HG03378 (cell line): ENCODE data around the gene COMP.

Experiments
- ATAC-seq: cut with Tn5 transposase; IDR thresholded peaks from one replicate; pipeline ENCODE4 v1.9.1; 2021; ENCODE audit warnings: mild to moderate bottlenecking, moderate library complexity; ENCODE audit not compliant: unreplicated experiment

The COMP gene

GRCh38 chr19:18770663-18771327, 20.3 kb downstream of the COMP start:
- no peak for ATAC-seq

GRCh38 chr19:18769989-18770528, 21.0 kb downstream of the COMP start:
- ATAC-seq = no peak

DNA sequence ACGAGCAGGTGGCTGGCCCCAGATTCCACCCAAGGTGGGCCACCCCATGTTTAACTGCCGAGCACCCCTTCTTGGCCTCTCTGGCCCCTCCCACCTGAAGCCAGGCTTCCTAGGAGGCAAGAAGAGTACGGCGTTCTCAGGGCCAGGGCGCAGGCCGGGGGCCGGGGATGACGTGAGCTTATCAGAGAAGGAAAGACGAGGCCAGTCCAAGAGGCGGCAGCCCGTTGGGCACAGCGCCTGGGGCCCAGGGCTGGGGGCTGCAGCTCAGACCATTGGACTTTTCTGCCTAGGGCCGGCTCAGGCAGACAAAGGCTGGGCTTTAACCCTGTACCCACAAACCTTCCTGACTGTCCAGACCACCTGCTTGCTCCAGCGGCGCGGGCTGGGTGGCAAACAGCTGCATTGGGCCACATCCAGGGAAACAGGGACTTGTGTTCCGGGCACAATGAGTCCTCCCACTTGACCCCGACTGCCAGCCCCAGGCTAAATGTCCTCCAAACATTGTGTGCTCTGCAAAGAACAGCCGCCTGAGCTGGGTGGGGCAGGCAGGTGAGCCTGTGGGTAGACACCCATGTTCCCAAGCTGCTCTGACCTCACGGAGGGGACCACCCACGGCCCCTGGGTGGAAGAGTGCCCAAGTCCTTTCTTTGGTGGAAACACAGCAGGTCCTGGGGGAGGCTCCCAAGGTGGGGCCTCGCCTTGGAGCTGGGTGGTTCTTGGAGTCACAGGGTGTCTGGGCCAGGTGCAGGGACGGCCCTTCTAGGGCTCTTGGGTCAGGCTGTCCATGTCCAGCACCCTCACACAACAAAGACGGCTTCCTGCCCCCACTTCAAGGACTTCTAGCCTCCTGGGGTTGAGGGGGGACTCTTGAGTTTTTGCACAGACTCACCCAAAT, 21.9 kb downstream of the COMP start:
- no peak for ATAC-seq

DNA sequence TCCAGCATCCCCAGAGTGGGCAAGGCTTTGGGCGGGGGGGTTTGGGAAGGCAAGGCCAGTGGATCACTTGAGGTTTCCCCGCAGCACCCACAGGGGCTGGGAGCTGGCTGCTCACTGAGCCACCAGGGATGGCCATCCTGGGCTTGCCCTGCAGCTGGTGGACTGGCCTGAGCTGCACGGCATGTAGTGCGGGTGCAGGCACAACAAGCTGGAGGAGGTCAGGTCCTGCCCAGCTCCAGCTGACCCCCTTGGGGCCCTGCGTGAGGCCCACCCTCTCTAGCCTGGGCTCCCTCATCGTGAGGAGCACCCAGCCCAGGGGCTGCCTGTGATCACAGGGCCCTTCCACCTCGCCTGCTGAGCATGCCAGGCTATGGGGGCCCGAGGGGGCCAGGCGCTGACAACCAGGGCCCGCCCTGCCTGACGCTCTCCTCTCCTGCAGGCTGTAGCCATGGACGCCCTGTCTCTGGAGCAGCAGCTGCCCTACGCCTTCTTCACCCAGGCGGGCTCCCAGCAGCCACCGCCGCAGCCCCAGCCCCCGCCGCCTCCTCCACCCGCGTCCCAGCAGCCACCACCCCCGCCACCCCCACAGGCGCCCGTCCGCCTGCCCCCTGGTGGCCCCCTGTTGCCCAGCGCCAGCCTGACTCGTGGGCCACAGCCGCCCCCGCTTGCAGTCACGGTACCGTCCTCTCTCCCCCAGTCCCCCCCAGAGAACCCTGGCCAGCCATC, 22.9 kb downstream of the COMP start:
- ATAC-seq = no peak

GRCh38 chr19:18765224-18765623, 25.9 kb downstream of the COMP start:
- ATAC-seq = no peak

- ATAC-seq = no peak
Observed at GRCh38 chr19:18764591-18765051, 26.5 kb downstream of the COMP start.

GRCh38 chr19:18763674-18764590, 27.2 kb downstream of the COMP start:
- ATAC-seq = no peak

DNA sequence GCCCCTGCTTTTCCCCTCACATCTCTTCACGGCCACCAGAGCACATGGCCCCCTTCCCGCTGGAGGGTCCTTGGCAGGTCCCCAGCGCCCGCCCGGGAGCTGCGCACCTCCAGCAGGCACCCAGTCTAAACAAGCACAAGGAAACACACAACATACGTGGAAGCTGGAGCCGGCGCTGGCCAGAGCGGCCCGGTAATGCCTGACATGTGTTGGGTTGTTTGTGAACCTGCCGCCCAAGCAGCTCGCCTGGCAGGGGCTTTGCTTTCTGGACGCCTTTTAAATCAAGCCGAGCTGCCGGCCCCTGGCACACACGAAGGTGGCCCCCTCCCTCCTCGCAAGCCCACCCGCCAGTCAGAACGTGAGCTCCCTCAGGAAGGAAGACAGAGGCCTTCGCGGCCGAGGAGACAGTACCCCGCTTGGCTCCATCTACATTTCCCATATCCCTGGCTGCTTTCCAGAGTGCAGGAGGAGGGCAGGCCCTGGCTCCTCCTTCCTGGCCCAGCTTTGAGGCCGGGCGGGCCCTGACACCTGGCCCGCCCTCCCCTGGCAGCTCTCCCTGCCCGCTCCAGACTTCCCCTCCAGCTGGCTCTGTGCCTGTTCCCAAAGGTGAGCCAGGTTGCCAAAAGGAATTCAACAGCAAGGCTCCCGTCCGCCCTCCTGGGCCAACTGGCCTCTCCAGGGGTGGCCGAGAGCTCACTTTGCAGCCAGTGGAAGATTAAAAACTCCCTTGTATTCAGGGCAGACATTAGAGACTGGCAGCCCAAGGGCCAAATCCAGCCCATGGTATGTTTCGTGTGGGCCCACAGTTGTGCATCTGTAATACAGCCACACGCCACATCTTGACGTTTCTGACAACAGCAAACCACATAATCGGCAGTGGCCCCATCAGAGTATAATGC, 28.7 kb downstream of the COMP start:
- ATAC-seq = no peak

GRCh38 chr19:18761531-18762110, 29.5 kb downstream of the COMP start:
- no peak for ATAC-seq

- ATAC-seq = no peak
Observed at GRCh38 chr19:18760440-18761383, 30.4 kb downstream of the COMP start.

GRCh38 chr19:18759995-18760426, 31.1 kb downstream of the COMP start:
- no peak for ATAC-seq

DNA sequence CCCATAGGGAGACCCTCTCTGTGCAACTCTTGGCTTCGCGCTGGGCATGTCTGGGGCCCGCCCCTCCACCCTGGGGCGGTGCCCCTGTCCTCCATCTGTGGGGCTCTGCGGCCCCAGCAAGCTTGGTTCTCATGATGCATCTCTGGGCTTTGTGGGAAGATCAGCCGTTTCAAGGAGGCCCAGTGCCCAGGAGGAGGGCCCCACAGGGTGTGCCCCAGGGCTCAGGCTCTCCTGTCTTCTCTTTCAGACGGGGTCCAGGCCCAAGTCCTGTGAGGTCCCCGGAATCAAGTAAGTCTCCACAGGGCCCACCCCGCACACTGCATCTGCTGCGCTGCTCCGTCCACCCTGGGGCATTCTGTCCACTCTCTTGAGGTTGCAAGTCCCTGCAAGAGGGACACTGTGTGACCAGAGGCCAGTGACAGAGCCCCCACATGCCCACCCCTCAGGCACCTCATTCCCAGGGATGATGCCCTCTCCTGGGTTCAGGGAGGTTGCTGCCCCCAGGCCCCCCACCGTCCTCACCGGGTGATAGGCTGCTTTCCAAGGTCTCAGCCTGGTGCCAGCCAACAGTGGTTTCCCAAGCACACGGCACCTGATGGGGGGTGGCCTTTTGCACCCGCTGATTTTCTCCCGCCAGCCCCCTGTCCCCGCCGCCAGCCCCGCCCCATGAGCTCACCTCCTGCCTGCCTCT, 31.7 kb downstream of the COMP start:
- no peak for ATAC-seq

- no peak for ATAC-seq
Observed at GRCh38 chr19:18756896-18757295, 34.2 kb downstream of the COMP start.

- ATAC-seq = no peak
Observed at GRCh38 chr19:18754501-18754900, 36.6 kb downstream of the COMP start.

DNA sequence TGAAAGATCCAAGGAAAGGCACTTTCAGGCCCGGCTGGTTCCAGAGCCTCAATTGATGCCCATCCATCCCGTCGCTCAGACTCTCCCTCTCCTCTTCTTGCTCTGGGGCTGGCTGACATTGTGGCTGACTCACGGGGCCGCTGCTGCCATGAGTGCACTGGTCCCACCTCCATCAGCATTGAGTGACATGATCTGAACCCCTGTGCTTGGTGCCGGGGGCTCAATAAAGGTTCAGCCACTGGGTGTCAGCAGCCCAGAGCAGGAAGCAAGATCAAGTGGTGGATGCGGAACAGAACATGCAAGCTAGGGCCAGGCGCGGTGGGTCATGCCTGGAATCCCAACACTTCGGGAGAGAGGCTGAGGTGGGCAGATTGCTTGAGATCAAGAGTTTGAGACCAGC, 39.5 kb downstream of the COMP start:
- no peak for ATAC-seq

- ATAC-seq = no peak
Observed at GRCh38 chr19:18750295-18750970, 40.7 kb downstream of the COMP start.
